NCI-H1105 (cell line): ENCODE results near the gene DYNC2LI1.

Experiments used
- DNase-seq: peaks from one replicate; lab custom pipeline; 2025; lab: John Stamatoyannopoulos, UW

DYNC2LI1 gene

GRCh38 chr2:43818761-43819160 lies 44.9 kb downstream of the DYNC2LI1 start:
- no peak for DNase-seq

GRCh38 chr2:43819491-43820163 lies 45.8 kb downstream of the DYNC2LI1 start:
- DNase-seq, result no peak

- no peak for DNase-seq
These were observed 49.0 kb downstream of the DYNC2LI1 start for GRCh38 chr2:43822839-43823238.

GRCh38 chr2:43823751-43824150 lies 49.9 kb downstream of the DYNC2LI1 start:
- DNase-seq, result no peak

- DNase-seq, result no peak
These were observed 50.7 kb downstream of the DYNC2LI1 start for GRCh38 chr2:43824512-43824911.

GRCh38 chr2:43824951-43825493 lies 51.2 kb downstream of the DYNC2LI1 start:
- DNase-seq, result no peak

- no peak for DNase-seq
These were observed 52.0 kb downstream of the DYNC2LI1 start for GRCh38 chr2:43825841-43826240.

GRCh38 chr2:43826305-43827250 lies 52.7 kb downstream of the DYNC2LI1 start:
- no peak for DNase-seq

GRCh38 chr2:43831543-43832294 lies 57.9 kb downstream of the DYNC2LI1 start:
- peak; percentile 22 for DNase-seq

- DNase-seq, result no peak
These were observed 58.6 kb downstream of the DYNC2LI1 start for GRCh38 chr2:43832457-43832856.

GRCh38 chr2:43837033-43837432 lies 63.2 kb downstream of the DYNC2LI1 start:
- DNase-seq, result no peak

GRCh38 chr2:43837831-43838559 lies 64.2 kb downstream of the DYNC2LI1 start:
- DNase-seq, result no peak

GRCh38 chr2:43838560-43839267 lies 64.9 kb downstream of the DYNC2LI1 start, which contains the start of the genes ABCG5 and ABCG8:
TSS of gene ABCG5 (minus strand) at chr2:43838839. CDS start at chr2:43838679, 160 bp downstream.
TSS of gene ABCG8 (plus strand) at chr2:43838971. CDS start at chr2:43839054, 83 bp downstream.
- DNase-seq, result no peak

- DNase-seq, result no peak
These were observed 66.1 kb downstream of the DYNC2LI1 start for GRCh38 chr2:43839776-43840564.

GRCh38 chr2:43840965-43841364 lies 67.1 kb downstream of the DYNC2LI1 start:
- no peak for DNase-seq

GRCh38 chr2:43841949-43842865 lies 68.4 kb downstream of the DYNC2LI1 start:
- no peak for DNase-seq

- DNase-seq, result no peak
These were observed 69.0 kb downstream of the DYNC2LI1 start for GRCh38 chr2:43842866-43843226.

GRCh38 chr2:43845181-43845580 lies 71.3 kb downstream of the DYNC2LI1 start:
- DNase-seq, result no peak
